Dedifferentiated amniotic fluid mesenchymal stem cell (primary cell): ENCODE results near the gene SOX14.

Source experiments
- DNase-seq: peaks from one replicate; pipeline ENCODE4 v3.0.0-alpha.2; 2016; ENCODE audit errors: extremely low spot score

SOX14 gene

DNA sequence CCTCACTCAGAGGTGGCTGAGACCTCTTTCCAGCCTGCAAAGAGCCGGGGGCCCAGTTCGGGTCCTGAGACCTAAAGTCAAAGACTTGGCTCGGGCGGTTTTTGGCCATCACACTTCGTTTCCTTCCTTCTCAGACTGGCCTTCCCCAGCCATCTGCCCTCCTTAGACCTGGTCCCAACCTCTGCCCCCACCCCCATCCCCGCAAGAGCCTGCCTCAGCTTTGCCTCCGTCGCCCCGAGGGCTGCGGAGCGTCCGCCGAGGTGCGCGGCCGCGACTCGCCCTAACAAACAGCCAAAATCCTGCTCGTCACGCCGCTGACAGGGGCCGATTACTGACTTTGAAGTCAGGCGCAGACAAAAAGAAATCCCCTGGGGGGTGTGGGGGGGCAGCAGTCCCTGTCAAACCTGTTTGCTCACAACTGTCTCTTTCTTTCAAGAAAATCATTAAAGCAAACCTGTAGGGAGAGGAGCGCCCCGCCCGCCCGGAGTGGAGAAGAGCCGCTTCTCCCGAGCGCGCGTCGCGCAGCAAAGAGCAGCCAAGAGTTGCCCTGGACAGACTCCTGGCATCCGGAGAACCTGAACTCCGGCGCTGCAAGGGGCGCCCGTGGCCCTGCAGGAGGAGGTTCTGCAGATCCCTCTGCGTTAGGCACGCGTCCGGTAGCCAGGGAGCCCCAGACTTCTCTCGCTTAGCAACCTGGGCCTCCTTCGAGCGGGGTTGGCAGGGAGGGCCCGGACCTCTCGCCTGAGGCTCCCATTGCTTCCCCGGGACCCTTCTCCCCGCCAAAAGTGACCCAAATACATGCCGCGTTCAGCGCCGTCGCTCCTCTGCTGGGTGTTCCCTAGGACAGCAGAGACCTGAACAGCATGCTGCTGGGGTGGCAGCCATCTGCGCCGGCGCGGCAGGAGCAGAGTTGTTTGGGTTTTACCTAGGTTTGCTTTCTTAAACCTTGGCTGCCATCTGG is 4.5 kb downstream of the SOX14 start:
- no peak for DNase-seq

DNA sequence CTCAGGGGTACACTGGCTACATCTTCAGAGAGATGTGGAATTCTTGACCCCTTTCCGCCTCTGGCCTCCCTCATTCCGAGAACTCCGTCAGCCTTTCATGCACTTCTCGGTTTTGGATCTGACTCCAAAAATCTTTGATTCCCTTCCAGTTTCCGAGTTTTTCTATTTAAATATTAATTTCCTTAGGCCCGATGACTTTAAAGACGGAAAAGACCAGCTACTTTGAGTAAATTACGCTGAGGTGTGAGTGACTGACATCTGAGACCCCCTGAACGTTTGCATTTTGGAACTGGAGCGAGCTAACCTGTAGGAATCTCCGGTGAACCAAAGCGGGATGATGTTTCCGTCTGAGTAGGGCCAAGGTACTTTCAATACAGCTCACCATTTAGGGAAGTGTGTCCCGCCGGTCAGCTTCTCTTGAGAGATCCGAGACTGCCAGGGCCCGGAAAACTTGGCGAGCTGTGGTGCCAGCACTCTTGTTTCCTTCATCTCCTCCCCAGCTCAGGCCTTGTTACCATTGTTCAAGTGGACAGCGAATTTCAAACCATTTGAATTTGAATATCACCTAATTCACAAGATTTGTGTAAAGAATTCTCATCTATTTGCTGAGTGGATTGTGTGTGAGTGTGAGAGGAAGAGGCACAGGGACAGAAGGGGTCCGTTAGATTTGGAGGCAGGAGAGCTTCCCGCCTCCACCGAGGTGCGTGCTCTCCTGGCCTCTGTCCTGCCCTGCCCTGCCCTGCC is 5.4 kb downstream of the SOX14 start:
- DNase-seq = no peak

DNA sequence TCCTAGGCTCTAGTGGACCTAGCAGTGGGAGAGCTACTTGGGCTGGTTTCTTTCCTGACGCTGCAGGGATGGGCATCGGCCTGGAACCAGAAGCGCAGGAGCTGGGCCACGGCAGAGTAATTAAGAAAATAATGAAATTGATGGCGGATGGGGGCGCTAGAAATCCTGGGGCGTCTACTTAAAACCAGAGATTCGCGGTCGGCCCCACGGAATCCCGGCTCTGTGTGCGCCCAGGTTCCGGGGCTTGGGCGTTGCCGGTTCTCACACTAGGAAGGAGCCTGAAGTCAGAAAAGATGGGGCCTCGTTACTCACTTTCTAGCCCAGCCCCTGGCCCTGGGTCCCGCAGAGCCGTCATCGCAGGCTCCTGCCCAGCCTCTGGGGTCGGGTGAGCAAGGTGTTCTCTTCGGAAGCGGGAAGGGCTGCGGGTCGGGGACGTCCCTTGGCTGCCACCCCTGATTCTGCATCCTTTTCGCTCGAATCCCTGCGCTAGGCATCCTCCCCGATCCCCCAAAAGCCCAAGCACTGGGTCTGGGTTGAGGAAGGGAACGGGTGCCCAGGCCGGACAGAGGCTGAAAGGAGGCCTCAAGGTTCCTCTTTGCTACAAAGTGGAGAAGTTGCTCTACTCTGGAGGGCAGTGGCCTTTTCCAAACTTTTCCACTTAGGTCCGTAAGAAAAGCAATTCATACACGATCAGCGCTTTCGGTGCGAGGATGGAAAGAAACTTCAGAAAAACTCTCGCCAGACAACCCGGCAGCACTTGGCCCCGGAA is 6.1 kb downstream of the SOX14 start:
- DNase-seq = no peak

DNA sequence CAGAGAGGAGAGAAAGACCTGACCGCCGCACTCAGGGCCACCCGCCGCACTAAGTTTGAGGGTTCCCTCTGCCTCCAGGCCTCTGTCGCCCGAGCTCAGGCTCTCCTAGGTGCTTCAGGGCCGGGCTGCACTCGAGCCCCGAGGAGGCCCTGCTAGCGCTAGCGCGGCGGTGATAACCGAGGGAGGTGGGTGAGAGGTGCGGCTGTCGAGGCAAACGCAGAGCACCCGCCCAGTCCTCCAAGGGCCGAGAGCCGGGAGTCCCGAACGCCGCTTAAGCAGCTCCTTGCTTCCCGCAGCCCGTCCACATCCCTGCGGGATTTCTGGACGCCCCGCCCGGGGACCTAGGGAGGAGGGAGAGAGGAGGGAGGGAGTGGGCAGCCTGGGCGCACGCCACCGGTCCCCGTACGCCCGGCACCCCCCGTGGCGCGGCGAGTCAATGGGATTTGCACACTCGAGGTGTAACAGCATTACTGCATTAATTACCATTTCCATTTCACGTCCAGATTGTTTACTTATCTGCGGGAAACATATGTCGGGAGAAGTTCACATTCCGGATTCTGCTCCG is 6.8 kb downstream of the SOX14 start:
- no peak for DNase-seq

DNA sequence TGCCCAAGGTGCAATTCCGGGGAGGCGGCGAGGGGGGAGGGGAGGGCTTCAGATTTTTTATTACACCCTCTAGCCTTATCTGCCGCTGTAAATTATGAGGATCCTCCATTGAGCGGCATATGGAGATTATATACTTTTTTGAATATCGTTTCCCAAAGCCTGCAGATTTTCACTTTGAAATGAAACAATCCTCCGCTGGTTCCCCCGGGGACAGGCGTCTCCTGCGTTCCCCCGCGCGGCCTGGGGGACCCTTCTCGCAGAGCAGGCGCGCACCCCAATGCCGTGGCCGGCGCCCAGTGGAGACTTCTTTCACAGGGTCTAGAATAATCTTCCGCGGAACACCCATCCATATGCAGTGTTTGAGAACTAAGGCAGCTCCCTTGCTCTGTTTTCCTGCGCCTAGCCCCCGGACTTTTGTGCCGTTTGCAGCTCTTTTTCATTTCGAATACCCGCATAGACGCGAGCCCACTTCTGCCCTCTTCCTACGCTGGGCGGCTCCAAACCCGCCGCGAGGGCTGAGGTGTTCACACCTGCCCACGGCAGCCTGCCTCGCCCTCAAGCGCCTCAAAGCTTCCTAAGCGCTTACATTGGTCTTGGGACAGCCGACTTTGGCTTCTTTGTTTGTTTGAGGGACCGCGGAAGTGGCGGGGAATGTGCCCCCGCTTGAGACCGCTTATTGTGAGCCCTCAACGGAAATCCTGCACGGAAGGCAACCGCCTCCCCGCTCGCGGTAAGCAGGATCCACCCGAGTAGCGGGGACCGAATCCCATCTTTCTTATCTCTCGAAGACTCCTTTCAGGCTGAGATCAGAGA is 7.5 kb downstream of the SOX14 start:
- no peak for DNase-seq

DNA sequence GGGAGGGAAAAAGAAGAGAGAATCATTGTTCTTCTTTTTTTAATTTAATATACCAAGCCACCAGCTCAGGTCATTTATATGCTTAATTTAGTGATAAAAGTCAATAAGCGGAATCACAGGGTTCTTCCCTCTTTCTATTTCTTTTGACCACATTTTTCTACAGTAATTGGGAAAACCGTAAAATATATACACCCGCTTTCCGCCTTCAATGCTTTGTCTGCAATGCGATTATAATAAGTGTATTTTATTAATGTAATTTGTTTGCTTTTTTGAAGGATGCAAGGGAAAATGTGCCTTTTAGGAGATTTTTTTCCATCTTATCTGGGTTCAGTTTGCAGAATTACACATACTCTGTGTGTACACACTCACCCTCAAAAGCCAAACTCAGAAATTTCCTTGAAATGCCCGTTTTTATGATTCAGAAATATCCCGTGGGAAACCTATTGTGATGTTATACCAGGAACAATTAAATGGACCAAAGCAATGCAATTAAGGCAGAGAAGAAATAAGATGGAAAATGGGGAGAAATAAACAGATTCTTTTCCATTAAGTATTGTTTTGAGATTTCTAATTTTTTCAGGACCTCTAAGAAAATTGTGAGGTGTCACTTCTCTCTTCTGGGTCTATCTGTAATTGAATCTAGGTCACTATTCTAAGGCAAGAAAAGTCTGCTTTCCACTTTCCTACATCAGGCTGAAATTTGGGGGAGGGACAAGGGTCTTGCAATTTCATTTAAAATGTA is 8.3 kb downstream of the SOX14 start:
- DNase-seq = no peak

DNA sequence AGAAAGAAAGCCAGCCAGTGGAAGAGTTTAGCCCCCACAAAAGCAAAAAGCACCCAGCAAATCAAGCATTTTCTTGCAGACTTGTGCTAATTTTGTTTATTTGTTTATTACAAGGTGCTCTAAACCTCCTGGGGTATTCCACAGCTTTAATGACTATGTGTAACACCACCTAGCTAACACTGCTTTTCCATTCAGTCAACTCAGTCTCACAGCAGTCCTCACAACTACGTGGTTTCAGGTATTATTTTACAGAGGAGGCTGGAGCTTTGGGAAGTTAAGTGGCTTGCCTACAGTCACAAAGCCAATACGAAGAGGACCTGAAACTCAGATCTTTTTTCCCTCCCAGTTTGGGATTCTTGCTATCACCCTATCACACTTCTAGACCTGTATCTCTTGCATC is 14.8 kb downstream of the SOX14 start:
- no peak for DNase-seq

DNA sequence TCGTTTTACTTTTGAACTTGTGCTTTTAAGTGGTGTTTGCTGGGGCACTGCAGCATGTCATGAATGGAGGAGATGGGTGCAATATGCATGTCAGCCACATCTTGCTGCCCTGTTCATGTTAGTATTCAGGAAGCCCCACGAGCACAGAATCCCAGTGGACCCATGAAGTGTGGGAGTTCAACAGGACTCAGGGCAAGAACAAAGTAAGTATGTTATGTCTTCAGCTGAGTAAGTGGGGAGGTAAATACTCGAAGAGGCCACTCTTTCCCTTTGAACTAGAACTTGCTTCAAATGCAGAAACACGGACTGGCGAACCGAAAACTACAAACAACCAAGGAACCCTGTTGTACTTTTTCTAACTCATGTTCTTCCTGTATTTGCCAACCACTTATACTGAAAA is 23.4 kb downstream of the SOX14 start:
- DNase-seq = no peak

DNA sequence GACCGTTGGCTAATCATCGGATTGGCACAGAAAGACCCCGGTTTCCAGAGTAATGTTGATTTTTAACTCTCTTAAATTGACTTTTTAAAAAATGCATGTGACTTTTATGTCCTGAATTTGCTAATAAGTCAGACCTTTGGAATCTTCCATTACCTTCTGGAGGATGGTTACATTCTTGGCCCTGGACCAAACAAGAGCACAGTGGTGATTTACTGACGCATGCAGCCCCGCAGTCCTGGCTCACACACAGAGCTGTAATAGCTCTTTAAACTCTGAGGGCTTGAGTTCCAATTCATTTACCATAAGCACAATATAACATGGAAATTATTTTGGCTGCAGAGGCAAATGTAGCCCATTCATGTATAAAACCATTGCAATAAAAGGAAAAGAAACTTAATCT is 25.1 kb downstream of the SOX14 start:
- DNase-seq = no peak

DNA sequence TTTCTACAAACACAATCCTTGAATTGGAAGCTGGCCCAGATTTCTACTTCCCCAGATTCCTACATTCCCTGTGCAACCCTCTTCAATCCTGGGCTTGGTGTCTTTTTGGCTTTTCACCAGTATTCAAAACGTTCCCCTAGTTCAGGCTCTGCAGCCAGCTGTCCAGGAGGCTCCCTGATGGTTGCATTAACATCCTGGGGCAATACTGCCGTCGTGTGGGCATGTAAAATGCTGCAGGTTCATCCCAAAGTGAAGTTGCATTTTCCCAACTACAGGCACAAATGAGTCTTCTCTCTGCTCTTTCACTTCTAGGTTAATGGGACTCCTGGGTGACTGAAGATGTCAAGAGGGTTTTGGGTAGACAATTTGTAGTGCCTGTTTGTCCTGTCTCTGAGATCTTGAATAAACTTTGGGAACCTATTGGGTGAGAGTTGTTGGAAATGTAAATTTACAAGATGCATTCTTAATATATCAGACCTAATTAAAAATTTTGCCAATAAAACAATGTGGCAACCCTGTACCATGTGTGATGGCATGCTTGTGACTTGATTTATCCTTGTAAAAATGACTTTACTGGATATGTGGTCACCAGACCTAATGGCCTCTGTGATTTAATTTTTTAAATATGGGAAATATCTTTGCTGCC is 28.6 kb downstream of the SOX14 start:
- no peak for DNase-seq

DNA sequence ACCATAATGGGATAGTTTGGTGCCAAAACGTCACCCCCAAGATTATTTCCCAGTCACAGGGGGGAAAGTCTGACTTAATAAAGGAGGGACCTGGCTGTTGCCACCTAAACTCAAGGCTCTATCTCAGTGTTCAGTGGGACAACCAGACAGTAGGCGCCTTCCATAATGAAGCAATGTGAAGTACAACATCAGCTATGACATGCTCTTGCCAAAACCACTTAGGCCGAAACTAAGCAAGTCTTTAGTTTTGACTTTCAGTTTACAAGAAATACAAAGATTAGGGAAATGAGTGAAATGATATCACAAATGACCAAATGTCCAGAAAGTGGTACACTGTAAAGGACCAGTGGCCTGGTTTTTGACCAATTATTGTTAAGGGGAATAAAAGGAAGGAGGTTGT is 32.9 kb downstream of the SOX14 start:
- DNase-seq = no peak

DNA sequence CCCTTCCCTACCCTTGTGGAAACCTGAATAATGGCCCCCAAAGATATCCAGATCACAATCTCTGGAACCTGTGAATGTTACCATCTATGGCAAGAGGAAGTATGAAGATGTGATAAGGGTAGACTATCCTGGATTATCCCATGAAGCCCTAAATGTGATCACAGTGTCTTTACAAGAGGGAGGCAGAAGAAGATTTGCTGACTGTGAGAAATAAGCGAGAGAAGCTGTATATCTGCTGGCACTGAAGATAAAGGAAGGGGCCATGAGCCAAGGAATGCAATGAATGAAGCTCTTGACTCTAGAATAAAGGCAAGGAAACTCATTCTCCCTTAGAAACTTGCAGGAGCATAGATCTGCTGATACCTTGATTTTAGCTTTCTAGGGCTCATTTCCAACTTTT is 39.1 kb downstream of the SOX14 start:
- no peak for DNase-seq

DNA sequence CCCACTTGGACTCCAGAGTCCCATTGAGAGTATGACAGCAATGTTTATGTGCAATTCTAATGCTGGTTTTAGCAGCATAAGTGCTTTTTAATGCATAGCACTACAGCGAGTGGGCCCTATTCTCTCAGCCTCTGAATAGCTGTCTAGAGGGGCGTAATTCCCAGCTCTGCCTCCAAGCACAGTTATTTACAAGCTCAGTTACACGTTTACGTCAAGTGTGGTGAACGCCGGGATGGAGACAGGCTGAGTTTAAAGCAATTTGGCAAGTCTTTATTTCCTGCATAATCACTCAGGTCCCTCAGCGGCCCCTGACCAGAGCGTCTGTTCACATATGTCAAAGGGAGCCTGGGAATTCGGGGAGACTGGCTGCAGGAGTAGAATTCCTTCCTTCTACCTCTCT is 43.9 kb downstream of the SOX14 start:
- DNase-seq = no peak

DNA sequence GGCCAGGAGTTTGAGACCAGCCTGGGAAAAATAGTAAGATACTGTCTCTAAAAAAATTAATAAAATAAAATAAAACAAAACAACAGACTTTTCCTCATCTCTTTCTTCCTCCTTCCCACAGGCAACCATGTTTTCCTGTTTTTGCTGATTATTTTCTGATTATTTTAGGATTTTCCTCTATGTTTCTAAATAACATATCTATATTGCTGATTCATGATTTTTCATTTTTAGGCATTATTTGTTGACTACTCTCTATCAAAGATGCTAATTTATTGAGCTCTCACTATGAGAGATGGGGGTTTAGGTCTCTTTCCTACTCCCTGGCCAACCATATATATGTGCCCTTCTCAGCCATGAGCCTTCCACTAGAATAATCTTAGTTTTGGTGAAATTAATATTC is 45.4 kb downstream of the SOX14 start:
- no peak for DNase-seq

DNA sequence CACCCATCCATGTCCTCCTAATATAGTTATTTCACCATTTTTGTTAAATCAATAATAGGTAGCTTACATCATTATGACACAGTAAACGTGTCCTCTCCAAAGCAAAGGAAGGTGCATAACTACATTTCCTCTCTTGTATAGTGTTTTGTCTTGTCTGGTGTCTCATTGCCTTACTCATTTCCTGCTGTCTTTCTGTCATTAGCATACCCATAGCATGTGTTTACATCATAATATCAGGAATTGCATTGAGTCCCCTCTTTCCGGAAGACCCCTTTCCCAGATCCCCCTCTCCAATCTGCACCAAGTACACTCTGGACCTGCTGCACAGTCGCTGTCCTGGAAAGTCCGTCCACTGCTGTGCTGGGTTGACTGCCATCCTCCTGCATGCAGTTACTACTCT is 47.9 kb downstream of the SOX14 start:
- no peak for DNase-seq

DNA sequence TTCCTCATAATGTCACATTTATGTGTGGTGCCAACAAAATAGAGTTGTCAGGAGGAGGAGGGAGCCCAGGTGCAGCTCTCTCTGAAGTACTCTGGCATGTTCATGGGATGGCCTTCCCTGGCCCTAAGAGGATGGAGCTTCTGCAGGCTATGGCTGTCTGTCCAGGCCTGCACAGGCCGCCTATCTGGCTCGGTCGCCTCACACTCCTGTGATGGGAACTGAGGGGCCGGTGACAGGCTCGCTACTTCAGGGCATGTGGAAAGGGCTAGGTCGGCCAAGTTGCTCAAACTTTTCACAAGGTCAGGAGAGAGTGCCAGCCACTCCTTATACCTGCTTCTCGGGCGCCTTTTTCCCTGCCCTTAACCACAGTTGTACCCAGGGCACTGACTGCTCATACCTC is 51.1 kb downstream of the SOX14 start:
- DNase-seq = no peak
